GM21529 (cell line): ENCODE data around the gene ARMH3.
A peak's percentile ranks its signal among the peaks of the same experiment; 100 is the strongest.
"Not testable (repeated sequence)": the region's sequence is repeated elsewhere in the genome, so short reads cannot be mapped to it uniquely, and the experiment has no call there.

ENCODE experiments used
- ATAC-seq: cut with Tn5 transposase; IDR thresholded peaks from one replicate; pipeline ENCODE4 v1.9.1; 2021; ENCODE audit not compliant: unreplicated experiment

ARMH3 gene

DNA sequence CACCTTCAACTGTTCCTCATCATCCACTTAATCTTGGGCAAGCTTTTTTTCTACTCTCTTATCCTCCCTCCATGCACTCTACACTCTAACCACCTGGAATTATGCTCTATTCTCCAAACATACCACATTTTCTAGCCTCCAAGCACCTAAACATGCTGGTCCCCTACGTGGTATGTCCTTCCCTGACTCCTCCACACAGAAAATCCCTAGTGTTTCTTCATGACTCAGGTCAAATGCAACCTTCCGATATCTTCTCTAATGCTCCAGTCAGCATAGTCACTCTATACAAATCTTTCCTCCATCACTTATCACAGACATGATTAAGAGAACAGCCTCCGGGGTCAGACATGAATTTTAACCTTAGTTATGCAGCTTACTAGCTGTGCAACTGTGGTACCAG is 68.8 kb downstream of the ARMH3 start:
- ATAC-seq = no peak

DNA sequence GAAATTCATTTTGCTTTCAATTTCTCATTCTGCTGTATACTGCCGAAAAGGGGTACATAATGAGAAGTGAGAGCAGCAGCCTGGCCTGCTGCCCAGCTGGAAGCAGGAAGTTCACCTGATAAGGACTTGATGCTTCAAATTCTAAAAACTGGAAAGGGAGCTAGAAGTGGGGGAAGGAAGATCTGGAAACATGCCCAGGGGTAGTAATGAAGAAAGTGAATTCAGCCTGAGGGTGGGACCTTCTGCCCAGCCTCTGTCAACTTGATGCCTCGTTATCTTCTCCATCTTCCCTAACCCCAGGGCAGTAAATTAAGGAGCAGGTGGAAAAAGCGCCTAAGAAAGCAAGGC is 69.4 kb downstream of the ARMH3 start:
- ATAC-seq = peak; percentile 68

DNA sequence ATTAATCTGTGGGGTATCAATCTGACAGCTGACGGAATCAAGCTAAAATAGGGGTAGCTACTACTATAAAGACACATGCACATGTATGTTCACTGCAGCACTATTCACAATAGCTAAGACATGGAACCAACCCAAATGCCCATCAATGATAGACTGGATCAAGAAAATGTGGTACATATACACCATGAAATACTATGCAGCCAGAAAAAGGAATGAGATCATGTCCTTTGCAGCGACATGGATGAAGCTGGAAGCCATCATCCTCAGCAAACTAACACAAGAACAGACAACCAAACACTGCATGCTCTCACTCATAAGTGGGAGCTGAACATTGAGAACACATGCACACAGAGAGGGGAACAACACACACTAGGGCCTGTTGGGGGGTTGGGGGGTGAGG is 75.3 kb downstream of the ARMH3 start:
- ATAC-seq = not testable (repeated sequence)

DNA sequence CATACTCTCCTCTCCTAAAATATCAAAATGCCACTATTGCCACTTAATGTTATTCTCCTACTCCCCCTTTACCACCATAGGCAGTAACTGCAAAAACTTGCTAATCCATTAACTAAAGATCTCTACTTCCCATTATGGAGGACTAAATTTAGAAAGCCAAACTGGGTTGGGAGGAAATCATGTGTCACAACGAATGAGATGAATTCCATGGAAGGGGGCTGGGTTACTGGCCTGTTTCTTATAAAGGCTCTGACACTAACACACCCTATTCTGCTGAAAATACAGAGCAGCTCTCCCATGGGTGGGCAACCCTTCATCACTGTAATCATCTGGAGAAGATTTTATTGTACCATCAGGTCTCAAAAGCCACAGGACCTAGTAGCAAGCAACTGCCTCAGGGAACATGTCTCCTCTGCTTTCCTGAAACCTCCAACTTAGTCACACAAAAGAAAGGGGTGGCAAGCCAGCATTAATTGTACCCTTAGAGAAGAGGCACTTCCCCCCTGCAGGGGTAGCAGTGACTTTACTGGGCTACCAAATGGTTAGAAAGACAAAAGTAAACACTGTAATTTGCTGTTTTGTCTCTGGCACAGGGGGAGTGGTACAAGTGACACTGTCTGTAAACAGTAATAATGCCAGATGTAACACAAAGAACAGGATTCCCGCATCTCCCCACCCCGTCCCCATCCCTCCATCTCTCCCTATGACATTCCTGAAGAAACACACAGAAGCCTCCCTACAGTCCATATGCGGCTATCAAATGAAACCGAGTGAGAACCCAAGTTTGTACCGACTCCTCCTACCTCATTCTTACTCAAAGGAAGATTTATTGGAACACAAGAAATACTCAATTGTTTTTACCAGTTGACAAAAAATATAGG is 81.6 kb downstream of the ARMH3 start:
- no peak for ATAC-seq

DNA sequence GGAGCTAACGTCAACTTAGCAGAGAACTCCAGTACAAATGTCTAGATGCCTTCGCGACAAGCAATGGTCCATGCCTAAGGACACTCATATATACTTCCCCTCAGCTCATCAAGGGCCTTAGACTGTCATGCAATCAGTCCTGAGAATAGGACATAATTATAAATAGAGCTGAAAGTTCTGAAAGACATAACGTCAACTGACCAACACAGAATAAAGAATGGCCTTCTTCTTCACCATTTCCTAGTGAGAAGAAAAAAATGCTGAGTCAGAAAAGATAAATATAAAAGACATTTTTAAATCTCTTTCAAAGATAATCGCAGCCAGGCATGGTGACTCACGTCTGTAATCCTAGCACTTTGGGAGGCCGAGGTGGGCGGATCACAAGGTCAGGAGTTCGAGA is 83.2 kb downstream of the ARMH3 start:
- ATAC-seq = no peak

GRCh38 chr10:101969412-101969922 is 86.5 kb downstream of the ARMH3 start:
- peak; percentile 5 for ATAC-seq

GRCh38 chr10:101968940-101969321 is 87.0 kb downstream of the ARMH3 start:
- ATAC-seq = peak; percentile 46

GRCh38 chr10:101968286-101968939 is 87.6 kb downstream of the ARMH3 start:
- no peak for ATAC-seq

DNA sequence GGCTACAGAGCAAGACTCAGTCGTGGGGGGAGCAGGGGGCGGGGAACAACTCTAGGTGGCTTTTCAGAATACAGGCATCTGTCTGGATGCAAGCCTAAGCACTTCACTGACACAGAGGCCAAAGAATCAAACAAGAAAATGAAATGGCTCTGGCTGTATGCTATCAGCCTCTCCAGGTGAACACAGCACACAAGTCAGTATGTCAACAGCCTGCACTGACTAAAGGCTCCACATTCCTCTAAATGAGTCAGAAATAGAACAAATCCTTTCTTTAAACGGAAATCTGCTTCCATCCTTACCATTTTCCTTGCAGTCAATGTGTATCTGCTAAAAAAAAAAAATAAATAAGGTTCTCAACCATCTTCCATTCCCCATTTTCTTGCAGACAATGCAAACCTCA is 88.3 kb downstream of the ARMH3 start:
- ATAC-seq = no peak

DNA sequence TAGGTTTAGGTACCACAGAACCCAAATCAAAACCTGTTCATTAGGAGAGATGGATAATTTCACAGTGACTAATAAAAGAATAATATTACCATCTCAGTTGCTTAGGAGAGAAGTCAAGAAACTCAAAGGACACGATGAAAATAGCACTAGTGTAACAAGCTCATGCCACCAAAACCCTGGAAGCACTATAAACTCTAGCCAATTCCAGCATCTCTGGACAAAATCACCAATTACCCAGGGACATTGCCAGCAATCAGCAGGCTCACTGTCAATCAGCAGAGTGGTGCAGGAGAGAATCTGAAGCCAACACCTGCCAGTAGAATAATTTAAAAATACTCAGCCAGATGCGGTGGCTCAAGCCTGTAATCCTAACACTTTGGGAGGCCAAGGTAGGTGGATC is 88.9 kb downstream of the ARMH3 start:
- ATAC-seq = no peak

- ATAC-seq = no peak
Observed at GRCh38 chr10:101965075-101965765, 90.8 kb downstream of the ARMH3 start.

GRCh38 chr10:101961591-101962498 is 94.1 kb downstream of the ARMH3 start:
- no peak for ATAC-seq

DNA sequence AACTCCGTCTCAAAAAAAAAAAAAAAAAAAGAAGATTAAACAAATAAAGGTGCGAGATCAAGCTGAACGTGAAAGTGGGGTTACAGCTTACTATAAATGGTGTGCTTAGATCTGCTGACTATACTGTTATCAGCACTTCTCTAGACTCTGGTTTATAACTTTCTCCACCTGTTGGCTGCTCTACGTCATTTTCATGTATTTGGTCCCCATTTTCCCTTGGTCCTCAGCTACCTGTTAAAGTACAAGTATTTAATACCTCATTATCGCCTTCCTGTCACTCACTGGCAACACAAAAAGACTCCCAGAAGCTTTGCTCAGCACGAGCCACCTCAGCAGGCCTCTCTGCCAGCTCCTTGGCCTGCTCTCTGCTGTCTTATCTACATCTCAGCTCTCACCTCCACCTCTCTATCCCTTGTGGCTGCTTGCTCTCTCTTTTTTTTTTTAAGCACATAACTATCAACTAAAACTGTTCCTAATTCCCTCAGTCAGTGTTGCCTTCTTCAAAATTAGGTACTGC is 95.0 kb downstream of the ARMH3 start:
- no peak for ATAC-seq

DNA sequence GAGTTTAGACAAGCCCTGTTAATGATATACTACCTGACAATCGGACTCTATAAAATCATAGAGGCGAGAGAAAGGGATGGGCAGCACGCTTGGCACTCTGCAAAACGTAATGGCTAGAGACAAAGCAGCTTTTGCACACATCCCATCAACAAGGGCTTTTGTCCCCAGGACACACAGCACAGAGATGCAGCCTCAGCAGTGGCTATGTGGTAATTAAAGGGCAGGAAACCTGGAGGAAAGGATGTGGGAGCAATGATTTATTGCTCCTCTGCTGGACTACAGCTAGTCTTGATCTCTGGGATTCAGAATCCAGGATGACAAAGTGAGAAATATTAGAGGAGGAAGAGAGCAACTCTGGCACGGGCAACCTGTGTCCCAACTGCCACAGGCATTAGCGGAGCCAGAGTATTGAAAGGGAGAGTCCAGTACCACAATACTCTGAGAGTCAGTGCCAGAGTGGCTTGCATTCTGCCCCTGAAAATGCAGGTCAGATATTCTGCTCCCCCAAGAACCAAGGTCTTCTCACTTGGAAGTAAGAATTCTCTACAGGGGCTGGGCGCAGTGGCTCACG is 96.5 kb downstream of the ARMH3 start:
- ATAC-seq = no peak

DNA sequence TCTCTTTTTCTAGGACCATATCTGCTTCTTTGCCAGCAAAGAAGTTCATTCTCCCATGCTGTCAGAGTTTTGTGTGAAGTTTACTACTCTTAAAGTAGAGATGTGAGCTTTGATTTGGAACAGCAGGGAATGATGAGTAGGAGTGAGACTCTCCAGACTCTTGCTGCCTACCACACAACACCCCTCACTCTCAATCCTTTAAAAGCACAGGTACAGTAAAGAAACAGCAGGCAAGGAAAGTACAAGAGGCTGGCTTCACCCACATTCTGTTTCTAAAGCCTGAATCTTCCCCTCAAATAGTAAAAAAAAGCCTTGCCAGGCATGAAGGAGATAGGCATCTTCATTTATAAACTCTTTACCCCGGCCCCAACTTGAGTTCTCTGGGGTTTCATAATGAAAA is 97.3 kb downstream of the ARMH3 start:
- ATAC-seq = no peak

- no peak for ATAC-seq
Observed at GRCh38 chr10:101956898-101957297, 99.1 kb downstream of the ARMH3 start.

DNA sequence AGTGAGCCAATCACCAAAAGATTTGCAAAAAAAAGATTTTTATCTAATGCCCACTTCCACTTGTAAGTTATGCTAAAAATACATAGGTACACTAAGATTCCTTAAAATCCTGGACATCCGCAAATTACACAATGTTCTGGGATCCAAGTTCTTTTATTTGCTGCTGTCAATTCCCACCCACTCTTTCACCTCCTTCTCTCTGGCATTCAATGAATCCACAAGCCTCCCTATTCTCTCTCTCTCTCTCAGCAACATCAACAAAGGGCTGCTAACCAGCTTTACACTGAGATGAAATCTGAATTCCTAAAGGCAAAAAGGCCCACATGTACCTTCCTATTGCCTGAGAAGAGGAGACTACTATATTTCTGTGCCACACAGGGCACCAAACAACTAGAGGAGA is 99.9 kb downstream of the ARMH3 start:
- no peak for ATAC-seq

- ATAC-seq = no peak
Observed at GRCh38 chr10:101952191-101952590, 103.8 kb downstream of the ARMH3 start.

GRCh38 chr10:101950213-101950612 is 105.8 kb downstream of the ARMH3 start:
- ATAC-seq = no peak

- no peak for ATAC-seq
Observed at GRCh38 chr10:101941871-101942270, 114.1 kb downstream of the ARMH3 start.
